GM23338 (cell line): Measurements from ENCODE around the gene DNAJB12. TPM values are rescaled to one million over a fixed set of nuclear protein-coding genes. Genes with fewer than 3 reads are reported as not detected.
A peak's percentile ranks its signal among the peaks of the same experiment; 100 is the strongest.

Source experiments
- ATAC-seq: fragments of 200-7000 bp; cut with Tn5 transposase; 3 replicates; pipeline ENCODE4 v1.9.1; 2020
- DNase-seq: peaks from one replicate; pipeline ENCODE4 v3.0.0-alpha.2; 2015; ENCODE audit warnings: low spot score
- H2AFZ ChIP-seq: fragments of 200-600 bp; sonication (generic); 2 replicates; pipeline ENCODE4 v1.8.0; 2016; ENCODE audit warnings: antibody characterized with exemption, mild to moderate bottlenecking, moderate library complexity
- H3F3A ChIP-seq: fragments of 200-600 bp; sonication (generic); replicated peaks from 2 replicates; pipeline ENCODE4 v1.8.0; 2017; ENCODE audit warnings: antibody characterized with exemption, mixed run types, low read depth
- H3K27ac ChIP-seq: fragments of 200-600 bp; sonication (generic); 2 replicates; pipeline ENCODE4 v1.6.1; 2016; ENCODE audit warnings: low read depth
- H3K27me3 ChIP-seq: fragments of 200-600 bp; sonication (generic); 2 replicates; pipeline ENCODE4 v1.8.0; 2016; ENCODE audit warnings: mild to moderate bottlenecking, mixed run types, moderate library complexity; ENCODE audit not compliant: insufficient read depth
- H3K36me3 ChIP-seq: fragments of 200-600 bp; sonication (generic); 2 replicates; pipeline ENCODE4 v1.8.0; 2016; ENCODE audit warnings: mild to moderate bottlenecking; ENCODE audit not compliant: insufficient read depth
- H3K4me1 ChIP-seq: fragments of 200-600 bp; sonication (generic); 2 replicates; pipeline ENCODE4 v1.8.0; 2016; ENCODE audit warnings: mild to moderate bottlenecking, moderate library complexity; ENCODE audit not compliant: insufficient read depth
- H3K4me2 ChIP-seq: fragments of 200-600 bp; sonication (generic); 2 replicates; pipeline ENCODE4 v1.7.1; 2017; ENCODE audit warnings: mixed run types
- H3K4me3 ChIP-seq: fragments of 200-600 bp; sonication (generic); 2 replicates; pipeline ENCODE4 v1.6.1; 2016; ENCODE audit warnings: mixed run types
- H3K79me2 ChIP-seq: fragments of 200-600 bp; sonication (generic); replicated peaks from 2 replicates; pipeline ENCODE4 v1.8.0; 2017; ENCODE audit warnings: mild to moderate bottlenecking; ENCODE audit not compliant: insufficient read depth
- H3K9me2 ChIP-seq: fragments of 200-600 bp; sonication (generic); 2 replicates; pipeline ENCODE4 v1.8.0; 2017; ENCODE audit not compliant: insufficient read depth
- H4K20me1 ChIP-seq: fragments of 200-600 bp; sonication (generic); replicated peaks from 2 replicates; pipeline ENCODE4 v1.8.0; 2017; ENCODE audit warnings: mild to moderate bottlenecking; ENCODE audit not compliant: insufficient read depth
- H3K27ac Mint-ChIP-seq: 2 replicates; pipeline ENCODE4 v1.8.0; 2020; ENCODE audit warnings: inconsistent platforms, mild to moderate bottlenecking, moderate library complexity, mixed read lengths
- H3K27me3 Mint-ChIP-seq: 3 replicates; pipeline ENCODE4 v1.8.0; 2022; ENCODE audit warnings: low read depth, mild to moderate bottlenecking, moderate library complexity, mixed read lengths, inconsistent platforms; ENCODE audit not compliant: insufficient read depth, poor library complexity
- H3K36me3 Mint-ChIP-seq: 3 replicates; pipeline ENCODE4 v1.8.0; 2021; ENCODE audit warnings: low read depth, mild to moderate bottlenecking, inconsistent platforms, moderate library complexity, mixed read lengths
- H3K4me1 Mint-ChIP-seq: 3 replicates; pipeline ENCODE4 v1.8.0; 2020; ENCODE audit warnings: mild to moderate bottlenecking, inconsistent platforms, mixed read lengths
- H3K4me3 Mint-ChIP-seq: 3 replicates; pipeline ENCODE4 v1.8.0; 2021; ENCODE audit warnings: moderate library complexity, mild to moderate bottlenecking, inconsistent platforms, mixed read lengths
- H3K9me3 Mint-ChIP-seq: 3 replicates; pipeline ENCODE4 v1.8.0; 2020; ENCODE audit warnings: moderate library complexity, mild to moderate bottlenecking, inconsistent platforms, mixed read lengths
- CREB1 ChIP-seq: fragments of 250-450 bp; sonication (Bioruptor Pico); IDR thresholded peaks from 2 replicates; pipeline ENCODE4 v1.5.0; 2020; ENCODE audit warnings: low read depth, mild to moderate bottlenecking, moderate library complexity
- EZH2phosphoT487 ChIP-seq: fragments of 200-600 bp; sonication (generic); IDR thresholded peaks from one replicate; pipeline ENCODE4 v1.8.1; 2018; ENCODE audit warnings: antibody characterized with exemption; ENCODE audit not compliant: unreplicated experiment
- NANOG ChIP-seq: IDR thresholded peaks from 2 replicates; pipeline ENCODE4 v1.6.1; 2016; ENCODE audit warnings: antibody characterized with exemption, borderline replicate concordance
- POLR2AphosphoS5 ChIP-seq: IDR thresholded peaks from 2 replicates; pipeline ENCODE4 v1.6.1; 2016; ENCODE audit warnings: antibody characterized with exemption, low read depth
- STAT1 ChIP-seq: IDR thresholded peaks from one replicate; pipeline ENCODE4 v1.6.1; 2016; ENCODE audit warnings: antibody characterized with exemption; ENCODE audit not compliant: unreplicated experiment
- ZNF114 ChIP-seq: fragments of 250-450 bp; sonication (Bioruptor Pico); IDR thresholded peaks from 2 replicates; pipeline ENCODE4 v1.5.0; 2020; ENCODE audit warnings: mild to moderate bottlenecking, moderate library complexity
- ZNF331 ChIP-seq: fragments of 250-450 bp; sonication (Bioruptor Pico); IDR thresholded peaks from 2 replicates; pipeline ENCODE4 v1.5.0; 2020; ENCODE audit warnings: low read depth, mild to moderate bottlenecking, moderate library complexity
- ZNF462 ChIP-seq: fragments of 250-450 bp; sonication (Bioruptor Pico); IDR thresholded peaks from 2 replicates; pipeline ENCODE4 v1.5.0; 2020; ENCODE audit warnings: mild to moderate bottlenecking, moderate library complexity
- polyA plus RNA-seq: library from polyadenylated mRNA; unstranded; fragments of >200 nt; fragmentation: Nextera tagmentation; extraction: Ambion mirVana; gene quantifications from 2 replicates; pipeline ENCODE4 v1.2.1, GENCODE V29; 2016
- total RNA-seq: library from RNA; depleted of rRNA; stranded (reverse); fragments of >200 nt; shearing (Covaris generic); gene quantifications from 2 replicates; pipeline ENCODE4 v1.2.3, GENCODE V29; 2014
- TF ChIP-seq, protein P1 (sequence below): IDR thresholded peaks from one replicate; pipeline ENCODE4 v1.6.1; 2018; ENCODE audit warnings: antibody characterized with exemption; ENCODE audit not compliant: unreplicated experiment
- TF ChIP-seq, protein P2 (sequence below): IDR thresholded peaks from 2 replicates; pipeline ENCODE4 v1.6.1; 2016; ENCODE audit warnings: antibody characterized with exemption

The DNAJB12 gene
- total and polyA plus RNA-seq, 2 experiments from 2014 or later = 12.8 to 16.0 TPM

- no peaks in the 10 kb centered on the region for H3K27me3 ChIP-seq
- H3K36me3 ChIP-seq = no peaks in the 10 kb centered on the region
- TF ChIP-seq CREB1 = no peak
- TF ChIP-seq ZNF114 (CRISPR knock-in tag) = no peak
- TF ChIP-seq, protein P1, sequence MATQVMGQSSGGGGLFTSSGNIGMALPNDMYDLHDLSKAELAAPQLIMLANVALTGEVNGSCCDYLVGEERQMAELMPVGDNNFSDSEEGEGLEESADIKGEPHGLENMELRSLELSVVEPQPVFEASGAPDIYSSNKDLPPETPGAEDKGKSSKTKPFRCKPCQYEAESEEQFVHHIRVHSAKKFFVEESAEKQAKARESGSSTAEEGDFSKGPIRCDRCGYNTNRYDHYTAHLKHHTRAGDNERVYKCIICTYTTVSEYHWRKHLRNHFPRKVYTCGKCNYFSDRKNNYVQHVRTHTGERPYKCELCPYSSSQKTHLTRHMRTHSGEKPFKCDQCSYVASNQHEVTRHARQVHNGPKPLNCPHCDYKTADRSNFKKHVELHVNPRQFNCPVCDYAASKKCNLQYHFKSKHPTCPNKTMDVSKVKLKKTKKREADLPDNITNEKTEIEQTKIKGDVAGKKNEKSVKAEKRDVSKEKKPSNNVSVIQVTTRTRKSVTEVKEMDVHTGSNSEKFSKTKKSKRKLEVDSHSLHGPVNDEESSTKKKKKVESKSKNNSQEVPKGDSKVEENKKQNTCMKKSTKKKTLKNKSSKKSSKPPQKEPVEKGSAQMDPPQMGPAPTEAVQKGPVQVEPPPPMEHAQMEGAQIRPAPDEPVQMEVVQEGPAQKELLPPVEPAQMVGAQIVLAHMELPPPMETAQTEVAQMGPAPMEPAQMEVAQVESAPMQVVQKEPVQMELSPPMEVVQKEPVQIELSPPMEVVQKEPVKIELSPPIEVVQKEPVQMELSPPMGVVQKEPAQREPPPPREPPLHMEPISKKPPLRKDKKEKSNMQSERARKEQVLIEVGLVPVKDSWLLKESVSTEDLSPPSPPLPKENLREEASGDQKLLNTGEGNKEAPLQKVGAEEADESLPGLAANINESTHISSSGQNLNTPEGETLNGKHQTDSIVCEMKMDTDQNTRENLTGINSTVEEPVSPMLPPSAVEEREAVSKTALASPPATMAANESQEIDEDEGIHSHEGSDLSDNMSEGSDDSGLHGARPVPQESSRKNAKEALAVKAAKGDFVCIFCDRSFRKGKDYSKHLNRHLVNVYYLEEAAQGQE = no peak
- no peak for TF ChIP-seq EZH2phosphoT487
- no peak for TF ChIP-seq ZNF462 (CRISPR knock-in tag)
- TF ChIP-seq STAT1 = no peak
- TF ChIP-seq ZNF331 (CRISPR knock-in tag) = no peak
- no peak for TF ChIP-seq NANOG
- no peak for TF ChIP-seq POLR2AphosphoS5
- TF ChIP-seq, protein P2, sequence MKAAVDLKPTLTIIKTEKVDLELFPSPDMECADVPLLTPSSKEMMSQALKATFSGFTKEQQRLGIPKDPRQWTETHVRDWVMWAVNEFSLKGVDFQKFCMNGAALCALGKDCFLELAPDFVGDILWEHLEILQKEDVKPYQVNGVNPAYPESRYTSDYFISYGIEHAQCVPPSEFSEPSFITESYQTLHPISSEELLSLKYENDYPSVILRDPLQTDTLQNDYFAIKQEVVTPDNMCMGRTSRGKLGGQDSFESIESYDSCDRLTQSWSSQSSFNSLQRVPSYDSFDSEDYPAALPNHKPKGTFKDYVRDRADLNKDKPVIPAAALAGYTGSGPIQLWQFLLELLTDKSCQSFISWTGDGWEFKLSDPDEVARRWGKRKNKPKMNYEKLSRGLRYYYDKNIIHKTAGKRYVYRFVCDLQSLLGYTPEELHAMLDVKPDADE = no peak
- DNase-seq = no peak
- H2AFZ ChIP-seq = no peak overlapping the region
- peak overlapping the region; percentile 83 for H3K27ac ChIP-seq
- peak overlapping the region; percentile 98 for H3K4me2 ChIP-seq
- H3F3A ChIP-seq = peaks cover 4% of the 10 kb centered on the region
- peak; percentile 5 for ATAC-seq
- H3K4me1 ChIP-seq = peaks cover 12% of the 10 kb centered on the region; the same call in 1 of the 2 replicates
- H3K79me2 ChIP-seq = peaks cover 34% of the 10 kb centered on the region
- H3K4me1 Mint-ChIP-seq = peaks cover 30% of the 10 kb centered on the region
- peaks cover 7% of the 10 kb centered on the region for H3K27me3 Mint-ChIP-seq
- H3K4me3 ChIP-seq = peak overlapping the region; percentile 90
- H4K20me1 ChIP-seq = no peaks in the 10 kb centered on the region
- H3K9me2 ChIP-seq = no peaks in the 10 kb centered on the region
- peaks cover 6% of the 10 kb centered on the region; the same call in 1 of the 3 replicates for H3K36me3 Mint-ChIP-seq
- H3K27ac Mint-ChIP-seq = peak overlapping the region; percentile 99
- peak overlapping the region; percentile 96 for H3K4me3 Mint-ChIP-seq
- no peaks in the 10 kb centered on the region for H3K9me3 Mint-ChIP-seq
These were observed 466 bp upstream of the DNAJB12 start for GRCh38 chr10:72355214-72355555.
